Endothelial cell of umbilical vein (primary cell): ENCODE data around the gene ZFP1. TPM values are rescaled to one million over a fixed set of nuclear protein-coding genes. Genes with fewer than 3 reads are reported as not detected.

Source experiments
- BruUV-seq: library from RNA; stranded (reverse); fragments of 400-500 nt; replicated peaks from 2 replicates; lab custom pipeline; 2021; lab: Mats Ljungman, UMichigan
- CTCF ChIA-PET: fragments of 300-600, 350-600 bp; sonication (Branson Sonifier 250); formaldehyde crosslinking; loops from one replicate; lab custom pipeline; 2021; ENCODE audit warnings: antibody characterized with exemption, inconsistent platforms; lab: Charles Lee
- POLR2A ChIA-PET: fragments of 300-600, 350-600 bp; sonication (Branson Sonifier 250); formaldehyde crosslinking; loops from one replicate; lab custom pipeline; 2021; ENCODE audit warnings: antibody characterized with exemption, inconsistent platforms; lab: Charles Lee
- DNase-seq: peaks from one replicate; pipeline ENCODE4 v3.0.0-alpha.2; 2011; ENCODE audit warnings: low read depth, low spot score
- FAIRE-seq: peaks from 2 replicates; lab custom pipeline; 2011; peaks lifted over from hg19 to GRCh38; lab: Jason Lieb, UNC
- H2AFZ ChIP-seq: 2 replicates; pipeline ENCODE4 v1.6.0; 2012; ENCODE audit warnings: low read depth, low read length, control low read depth, inconsistent platforms
- H3K27ac ChIP-seq: 2 replicates; pipeline ENCODE4 v1.5.1; 2011; ENCODE audit warnings: low read depth, mild to moderate bottlenecking, control low read depth, low read length, moderate library complexity; ENCODE audit not compliant: insufficient read depth
- H3K27me3 ChIP-seq, 2 experiments: 2 replicates each; pipeline versions ENCODE4 v1.6.0 to v1.6.1; 2011; ENCODE audit warnings: low read length in 2 of 2, mixed read lengths in 1 of 2; ENCODE audit not compliant: control insufficient read depth in 2 of 2, insufficient read depth in 2 of 2
- H3K36me3 ChIP-seq, 2 experiments: 2 replicates in 1 of 2; 3 replicates in 1 of 2; pipeline ENCODE4 v1.5.1; 2011; ENCODE audit warnings: low read length in 2 of 2, mild to moderate bottlenecking in 1 of 2, moderate library complexity in 1 of 2; ENCODE audit not compliant: control insufficient read depth in 2 of 2, insufficient read depth in 2 of 2; ENCODE audit errors: extremely low read depth in 1 of 2
- H3K4me1 ChIP-seq: 3 replicates; pipeline ENCODE4 v1.5.1; 2011; ENCODE audit warnings: mild to moderate bottlenecking, low read length; ENCODE audit not compliant: control insufficient read depth, insufficient read depth; ENCODE audit errors: extremely low read depth
- H3K4me2 ChIP-seq: 2 replicates; pipeline ENCODE4 v1.6.1; 2011; ENCODE audit warnings: low read length, control low read depth, mixed read lengths; ENCODE audit not compliant: insufficient read depth
- H3K4me3 ChIP-seq, 3 experiments: fragments of 200-600 bp in 1 of 3; sonication (generic), shearing (Covaris generic) in 1 of 3; replicated peaks in 1 of 3; 2 replicates each; pipeline ENCODE4 v1.5.1; 2011 to 2016; ENCODE audit warnings: control low read depth in 3 of 3, low read length in 3 of 3, mild to moderate bottlenecking in 2 of 3, inconsistent platforms in 1 of 3, low read depth in 1 of 3, moderate library complexity in 1 of 3; ENCODE audit not compliant: insufficient read depth in 1 of 3
- H3K79me2 ChIP-seq: 2 replicates; pipeline ENCODE4 v1.6.0; 2012; ENCODE audit warnings: low read length, inconsistent platforms; ENCODE audit not compliant: control insufficient read depth, insufficient read depth
- H3K9ac ChIP-seq: replicated peaks from 2 replicates; pipeline ENCODE3; 2011; ENCODE audit warnings: low read length, control low read depth; ENCODE audit not compliant: insufficient read depth; ENCODE audit errors: extremely low read depth
- H3K9me1 ChIP-seq: replicated peaks from 3 replicates; pipeline ENCODE4 v1.6.0; 2011; ENCODE audit warnings: mild to moderate bottlenecking, low read length; ENCODE audit not compliant: control insufficient read depth, insufficient read depth; ENCODE audit errors: extremely low read depth
- H3K9me3 ChIP-seq: replicated peaks from 2 replicates; pipeline ENCODE4 v1.5.1; 2012; ENCODE audit warnings: low read length, inconsistent platforms; ENCODE audit not compliant: control insufficient read depth, insufficient read depth
- H4K20me1 ChIP-seq: replicated peaks from 2 replicates; pipeline ENCODE3; 2011; ENCODE audit warnings: mild to moderate bottlenecking, low read length; ENCODE audit not compliant: control insufficient read depth, insufficient read depth; ENCODE audit errors: extremely low read depth
- EZH2 ChIP-seq: IDR thresholded peaks from 2 replicates; pipeline ENCODE4 v1.6.1; 2012; ENCODE audit warnings: borderline replicate concordance, low read depth, mild to moderate bottlenecking, moderate library complexity, low read length, inconsistent platforms; ENCODE audit not compliant: severe bottlenecking
- POLR2A ChIP-seq: IDR thresholded peaks from 2 replicates; pipeline ENCODE4 v1.6.1; 2012; ENCODE audit warnings: low read depth, mild to moderate bottlenecking, control low read depth, low read length
- POLR2AphosphoS5 ChIP-seq: IDR thresholded peaks from 2 replicates; pipeline ENCODE4 v1.6.1; 2012; ENCODE audit warnings: low read depth, mild to moderate bottlenecking, control low read depth, low read length, moderate library complexity; ENCODE audit not compliant: insufficient read depth
- dilution Hi-C: fragments of 300-500 bp; cut with MboI; formaldehyde crosslinking; loops from one replicate; pipeline ENCODE4 v1.15.0; 2019; ENCODE audit warnings: low sequenced_read_pairs; ENCODE audit not compliant: extremely low pct_ligation_motif_present
- intact Hi-C: fragments of 100-400 bp; cut with micrococcal nuclease; formaldehyde crosslinking; loops from one replicate; pipeline ENCODE4 v1.10.0; 2022
- polyA plus RNA-seq, 4 experiments: library from polyadenylated mRNA; depleted of rRNA in 3 of 4; stranded (reverse) in 3 of 4; unstranded in 1 of 4; fragments of >200 nt; gene quantifications; 2 replicates each; pipeline versions ENCODE4 v1.2.1 to v1.2.3, GENCODE V29; 2011 to 2012; ENCODE audit warnings: missing spikeins in 1 of 4
- total RNA-seq: library from RNA; stranded (reverse); gene quantifications from 2 replicates; pipeline ENCODE4 v1.2.3, GENCODE V29; 2021

ZFP1 gene
- total and polyA plus RNA-seq, 2 donors (not counting 3 experiments of a cell fraction or from before 2014, with no cell fraction given), result 2.8 to 9.8 TPM

DNA sequence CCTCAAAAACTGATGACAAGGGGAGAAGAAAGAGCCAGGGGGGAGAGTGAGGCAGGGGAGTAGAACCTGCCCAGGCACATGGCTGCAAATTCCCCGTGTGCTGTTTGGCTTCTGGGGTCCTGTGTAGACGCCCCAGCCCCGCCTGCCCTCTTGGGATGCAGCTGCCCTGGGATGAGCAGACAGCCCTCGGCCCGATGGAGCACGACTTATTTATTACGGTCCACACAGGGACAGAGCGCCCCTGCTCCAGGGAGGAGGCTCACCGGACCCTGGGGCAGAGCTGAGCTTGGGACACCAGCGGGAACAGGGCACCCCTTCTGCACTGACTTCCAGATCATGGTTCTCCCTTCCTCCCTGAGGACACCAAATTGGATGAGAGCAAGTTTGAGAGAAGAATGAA lies 40.8 kb upstream of the ZFP1 start:
- DNase-seq (no peak), FAIRE-seq (no peak)
- POLR2A ChIA-PET, result no interaction called here
- Histone ChIP-seq H3K4me2 (no peak overlapping the region), H3K79me2 (no peaks in the 10 kb centered on the region), H3K9me3 (no peaks in the 10 kb centered on the region), H3K9me1 (no peaks in the 10 kb centered on the region), H3K36me3 (peaks cover 0 to 3% of the 10 kb centered on the region in 2 experiments), H2AFZ (no peak overlapping the region), H4K20me1 (no peaks in the 10 kb centered on the region), H3K4me3 (no peak overlapping the region), H3K27ac (no peak overlapping the region), H3K27me3 (no peaks in the 10 kb centered on the region), H3K4me1 (peaks cover 19% of the 10 kb centered on the region), H3K9ac (no peak overlapping the region)
- CTCF ChIA-PET, result interaction anchor here (7.2 kb wide), 1 partner anchor 110 kb away, joined by 317 read pairs; the partner anchor contains the start of gene ZNRF1
- BruUV-seq, result no TSS peak
- intact Hi-C loops, result no loop called here
- dilution Hi-C loops, result no loop called here
- TF ChIP-seq EZH2 (no peak), POLR2A (no peak)

- H3K4me1 ChIP-seq, result peaks cover 19% of the 10 kb centered on the region
- H3K27me3 ChIP-seq, result no peaks in the 10 kb centered on the region
- POLR2A ChIA-PET, result interaction anchor here (0.9 kb wide), 1 partner anchor 111 kb away, joined by 3 read pairs; the partner anchor contains the start of gene ZNRF1
- no peak overlapping the region for H3K9ac ChIP-seq
- FAIRE-seq, result peak; percentile 42
- TF ChIP-seq POLR2AphosphoS5, result peak; percentile 48
- no peak for TF ChIP-seq POLR2A
- no peak overlapping the region for H2AFZ ChIP-seq
- no peaks in the 10 kb centered on the region for H3K9me1 ChIP-seq
- no peak overlapping the region for H3K4me3 ChIP-seq
- no peak overlapping the region for H3K27ac ChIP-seq
- no peaks in the 10 kb centered on the region for H4K20me1 ChIP-seq
- CTCF ChIA-PET, result interaction anchor here (1.0 to 7.2 kb wide), 6 partner anchors 18 to 124 kb away, joined by 3 to 317 read pairs (median 4); partner anchors contain the start of genes WDR59 and ZNRF1
- no peak overlapping the region for H3K4me2 ChIP-seq
- no TSS peak for BruUV-seq
- peaks cover 0 to 3% of the 10 kb centered on the region in 2 experiments for H3K36me3 ChIP-seq
- intact Hi-C loops, result no loop called here
- dilution Hi-C loops, result no loop called here
- H3K9me3 ChIP-seq, result no peaks in the 10 kb centered on the region
- no peak for DNase-seq
- H3K79me2 ChIP-seq, result no peaks in the 10 kb centered on the region
Observed at GRCh38 chr16:75108792-75109731, 39.3 kb upstream of the ZFP1 start.
